CD14-positive monocyte (primary cell): ENCODE measurements around the gene CAPSL. TPM values are rescaled to one million over a fixed set of nuclear protein-coding genes. Genes with fewer than 3 reads are reported as not detected.

Source experiments
- DNase-seq, 3 donors: peaks; one replicate each; pipeline ENCODE4 v3.0.0-alpha.2; 2011 to 2022
- H2AFZ ChIP-seq: 2 replicates; pipeline ENCODE4 v1.6.0; 2012; ENCODE audit warnings: mild to moderate bottlenecking, low read depth, low read length, inconsistent platforms; ENCODE audit not compliant: insufficient read depth, poor library complexity, severe bottlenecking
- H3K27ac ChIP-seq, 2 donors: 1 replicate in 1 of 2; 2 replicates in 1 of 2; pipeline ENCODE4 v1.5.1; 2012 to 2013; ENCODE audit warnings: low read length in 2 of 2, control low read depth in 1 of 2, inconsistent platforms in 1 of 2, low read depth in 1 of 2, mild to moderate bottlenecking in 1 of 2
- H3K27me3 ChIP-seq, 2 donors: one replicate each; pipeline versions ENCODE4 v1.6.0 to v1.6.1; 2011 to 2013; ENCODE audit warnings: low read length in 2 of 2; ENCODE audit not compliant: control insufficient read depth in 2 of 2, insufficient read depth in 2 of 2
- H3K36me3 ChIP-seq, 2 donors: replicated peaks in 1 of 2; 1 replicate in 1 of 2; 2 replicates in 1 of 2; pipeline versions ENCODE4 v1.5.1 to v1.6.1; 2012 to 2013; ENCODE audit warnings: low read length in 2 of 2, control low read depth in 1 of 2, inconsistent platforms in 1 of 2, mild to moderate bottlenecking in 1 of 2; ENCODE audit not compliant: insufficient read depth in 2 of 2, control insufficient read depth in 1 of 2
- H3K4me1 ChIP-seq, 2 donors: 1 replicate in 1 of 2; 2 replicates in 1 of 2; pipeline versions ENCODE4 v1.5.1 to v1.6.1; 2012 to 2013; ENCODE audit warnings: low read length in 2 of 2, control low read depth in 1 of 2, inconsistent platforms in 1 of 2, mild to moderate bottlenecking in 1 of 2, moderate library complexity in 1 of 2; ENCODE audit not compliant: insufficient read depth in 2 of 2, control insufficient read depth in 1 of 2
- H3K4me2 ChIP-seq: replicated peaks from 2 replicates; pipeline ENCODE3; 2012; ENCODE audit warnings: low read length, moderate library complexity, mild to moderate bottlenecking; ENCODE audit not compliant: poor library complexity, severe bottlenecking; ENCODE audit errors: extremely low read depth
- H3K4me3 ChIP-seq, 3 experiments: fragments of 200-600 bp in 1 of 3; sonication (generic) in 1 of 3; replicated peaks in 1 of 3; 1 replicate in 2 of 3; 2 replicates in 1 of 3; pipeline ENCODE4 v1.5.1; 2011 to 2013; ENCODE audit warnings: low read length in 3 of 3, mild to moderate bottlenecking in 3 of 3, control low read depth in 2 of 3, low read depth in 2 of 3, inconsistent platforms in 1 of 3, moderate library complexity in 1 of 3
- H3K79me2 ChIP-seq: 2 replicates; pipeline ENCODE4 v1.6.0; 2012; ENCODE audit warnings: mild to moderate bottlenecking, control low read depth, inconsistent platforms, low read length, moderate library complexity; ENCODE audit not compliant: insufficient read depth
- H3K9ac ChIP-seq: 2 replicates; pipeline ENCODE4 v1.6.0; 2017; ENCODE audit warnings: low read length, mild to moderate bottlenecking; ENCODE audit not compliant: insufficient read depth, poor library complexity, severe bottlenecking
- H3K9me3 ChIP-seq, 2 donors: replicated peaks in 1 of 2; 1 replicate in 1 of 2; 2 replicates in 1 of 2; pipeline versions ENCODE4 v1.5.1 to v1.6.1; 2012 to 2013; ENCODE audit warnings: low read length in 2 of 2, control low read depth in 1 of 2; ENCODE audit not compliant: control insufficient read depth in 1 of 2, insufficient read depth in 1 of 2
- H4K20me1 ChIP-seq: 2 replicates; pipeline ENCODE4 v1.6.0; 2012; ENCODE audit warnings: mild to moderate bottlenecking, low read length, control low read depth, moderate library complexity; ENCODE audit not compliant: insufficient read depth
- H3K27ac Mint-ChIP-seq, 7 donors: one replicate each; pipeline ENCODE4 v1.8.0; 2020; ENCODE audit warnings: mild to moderate bottlenecking in 7 of 7, mixed read lengths in 7 of 7, moderate library complexity in 6 of 7, inconsistent platforms in 2 of 7
- H3K27me3 Mint-ChIP-seq, 3 donors: one replicate each; pipeline ENCODE4 v1.8.0; 2021 to 2022; ENCODE audit warnings: low read depth in 3 of 3, mild to moderate bottlenecking in 3 of 3, mixed read lengths in 3 of 3, moderate library complexity in 3 of 3, inconsistent platforms in 1 of 3
- H3K36me3 Mint-ChIP-seq, 2 donors: one replicate each; pipeline ENCODE4 v1.8.0; 2020; ENCODE audit warnings: mixed read lengths in 2 of 2, inconsistent platforms in 1 of 2, mild to moderate bottlenecking in 1 of 2
- H3K4me1 Mint-ChIP-seq: one replicate; pipeline ENCODE4 v1.8.0; 2020; ENCODE audit warnings: mild to moderate bottlenecking, mixed read lengths
- H3K4me3 Mint-ChIP-seq, 2 donors: one replicate each; pipeline ENCODE4 v1.8.0; 2020; ENCODE audit warnings: mild to moderate bottlenecking in 2 of 2, mixed read lengths in 2 of 2, moderate library complexity in 1 of 2
- H3K9me3 Mint-ChIP-seq, 7 donors: one replicate each; pipeline ENCODE4 v1.8.0; 2020 to 2022; ENCODE audit warnings: mixed read lengths in 7 of 7, mild to moderate bottlenecking in 6 of 7, moderate library complexity in 6 of 7, inconsistent platforms in 2 of 7
- CTCF ChIP-seq: fragments of 200-600 bp; IDR thresholded peaks from one replicate; pipeline ENCODE4 v1.8.0; 2022; ENCODE audit warnings: antibody characterized with exemption, mild to moderate bottlenecking
- WGBS: methylation state at CpG from one replicate; pipeline ENCODE4 v1.1.5; 2013; ENCODE audit warnings: missing lambda C conversion rate; ENCODE audit not compliant: insufficient coverage; 5-methylcytosine and 5-hydroxymethylcytosine counted together
- intact Hi-C, 2 donors: fragments of 100-400 bp; cut with micrococcal nuclease; formaldehyde crosslinking; loops; one replicate each; pipeline versions ENCODE4 v1.15.0 to v1.15.1; 2023
- polyA minus RNA-seq: library from RNA; depleted of rRNA, polyadenylated mRNA; stranded (reverse); fragments of >200 nt; gene quantifications from 2 replicates; pipeline ENCODE4 v1.2.3, GENCODE V29; 2012
- polyA plus RNA-seq, 3 donors: library from polyadenylated mRNA; depleted of rRNA in 1 of 3; unstranded in 2 of 3; stranded (reverse) in 1 of 3; fragments of 300-500 nt in 2 of 3; fragments of >200 nt in 1 of 3; fragmentation: Illumina TruSeq in 2 of 3; gene quantifications; 1 replicate in 2 of 3; 2 replicates in 1 of 3; pipeline ENCODE4 v1.2.3, GENCODE V29; 2012 to 2021
- total RNA-seq, 12 experiments: library from RNA in 1 of 12; stranded (reverse) in 1 of 12; fragments of 120-200 nt in 1 of 12; gene quantifications; one replicate each; pipeline ENCODE4 v1.2.4 and lab custom pipeline; 2013 to 2026; ENCODE audit warnings: mixed read lengths in 6 of 12, inconsistent platforms in 1 of 12

The CAPSL gene
- not detected for total RNA-seq (2013)
- not detected for polyA plus RNA-seq
- not detected in 2 replicates for polyA minus RNA-seq
- total RNA-seq (lab: John Stamatoyannopoulos, UW), result 0 to 1.4 (median 0) reads per million in 11 experiments

- no peak for TF ChIP-seq CTCF
- Histone ChIP-seq H3K27me3 (no peaks in the 10 kb centered on the region), H3K4me1 (no peaks in the 10 kb centered on the region), H3K4me2 (no peak within 1 kb of the TSS), H3K27ac (no peak within 1 kb of the TSS), H4K20me1 (no peaks in the 10 kb centered on the region), H3K36me3 (no peaks in the 10 kb centered on the region), H3K9me3 (no peaks in the 10 kb centered on the region), H2AFZ (no peak within 1 kb of the TSS), H3K79me2 (no peaks in the 10 kb centered on the region), H3K9ac (no peak within 1 kb of the TSS), H3K4me3 (no peak within 1 kb of the TSS)
- H3K27me3 Mint-ChIP-seq, result peaks cover 0 to 5% (median 2%) of the 10 kb centered on the region in 3 donors
- no peak for DNase-seq
- H3K4me1 Mint-ChIP-seq, result no peaks in the 10 kb centered on the region
- intact Hi-C loops, result no loop called here
- peak within 1 kb of the TSS in 1 of 7 donors; percentile 31 for H3K27ac Mint-ChIP-seq
- H3K4me3 Mint-ChIP-seq, result no peak within 1 kb of the TSS
- WGBS, result no CpG with 5 or more reads among the region's 2 CpGs
- no peaks in the 10 kb centered on the region for H3K9me3 Mint-ChIP-seq
- H3K36me3 Mint-ChIP-seq, result no peaks in the 10 kb centered on the region
Measured at GRCh38 chr5:35938568-35939227, at the start of gene CAPSL. Gene CAPSL, minus strand, starts transcription at chr5:35938622. Its CDS starts 17,502 bp downstream, at chr5:35921120.

DNA sequence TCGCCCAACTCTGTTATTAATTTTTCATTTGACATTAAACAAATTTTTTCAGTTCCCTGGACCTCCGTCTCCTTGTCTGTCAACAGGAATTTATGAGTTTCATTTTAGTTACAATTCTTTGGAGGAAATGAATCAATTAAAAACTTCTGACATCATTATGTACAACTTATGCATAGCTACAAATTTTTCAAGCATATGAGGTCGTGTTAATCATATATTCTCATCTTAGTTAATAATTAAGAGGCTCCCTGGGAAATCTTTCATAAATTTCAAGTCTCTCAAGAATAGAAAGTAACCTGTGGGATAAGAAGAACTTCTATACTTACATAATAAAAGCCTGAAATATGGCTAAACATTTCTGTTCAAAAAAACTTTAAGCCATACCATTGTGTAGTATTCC lies 49.4 kb upstream of the CAPSL start:
- Mint-ChIP-seq H3K36me3 (no peaks in the 10 kb centered on the region), H3K27me3 (peaks cover 6 to 28% (median 18%) of the 10 kb centered on the region in 3 donors), H3K9me3 (peaks cover 2 to 16% (median 11%) of the 10 kb centered on the region in 7 donors), H3K4me3 (no peak overlapping the region), H3K4me1 (peaks cover 2% of the 10 kb centered on the region), H3K27ac (no peak overlapping the region)
- H4K20me1 ChIP-seq, result no peaks in the 10 kb centered on the region
- H2AFZ ChIP-seq, result no peak overlapping the region
- no peaks in the 10 kb centered on the region for H3K4me1 ChIP-seq
- peaks cover 5 to 15% of the 10 kb centered on the region in 2 donors for H3K27me3 ChIP-seq
- no peak overlapping the region for H3K4me3 ChIP-seq
- no peak for DNase-seq
- intact Hi-C loops, result no loop called here
- H3K79me2 ChIP-seq, result no peaks in the 10 kb centered on the region
- no peaks in the 10 kb centered on the region for H3K36me3 ChIP-seq
- no peak for TF ChIP-seq CTCF
- no peak overlapping the region for H3K27ac ChIP-seq
- no peak overlapping the region for H3K9ac ChIP-seq
- peaks cover 0 to 11% of the 10 kb centered on the region in 2 donors for H3K9me3 ChIP-seq
- H3K4me2 ChIP-seq, result no peak overlapping the region
- no CpG with 5 or more reads among the region's 3 CpGs for WGBS
